HCT116 (cell line): ENCODE data around the gene LYRM4. TPM values are rescaled to one million over a fixed set of nuclear protein-coding genes. Genes with fewer than 3 reads are reported as not detected.

ENCODE experiments used
- ATAC-seq: fragments of 200-7000 bp; cut with Tn5 transposase; 2 replicates; pipeline ENCODE4 v1.9.1; 2020; ENCODE audit warnings: mild to moderate bottlenecking, moderate library complexity
- BruUV-seq: library from RNA; stranded (reverse); fragments of 400-500 nt; replicated peaks from 2 replicates; lab custom pipeline; 2021; lab: Mats Ljungman, UMichigan
- CTCF ChIA-PET: fragments of 300-600 bp; sonication (Branson Sonifier 250); formaldehyde crosslinking; loops from one replicate; lab custom pipeline; 2021; ENCODE audit warnings: antibody characterized with exemption; lab: Charles Lee
- POLR2A ChIA-PET: fragments of 300-600, 350-600 bp; sonication (Branson Sonifier 250); formaldehyde crosslinking; loops from one replicate; lab custom pipeline; 2021; ENCODE audit warnings: antibody characterized with exemption; lab: Charles Lee
- RAD21 ChIA-PET, 2 experiments: fragments of 300-600 bp; sonication (Branson Sonifier 250); formaldehyde crosslinking; loops; one replicate each; lab custom pipeline; 2023; ENCODE audit warnings: low total read pairs in 2 of 2; ENCODE audit not compliant: uncharacterized antibody in 2 of 2, unreplicated experiment in 2 of 2, low non-redundant PET in 1 of 2; lab: Charles Lee
- DNase-seq: peaks from one replicate; pipeline ENCODE4 v3.0.0-alpha.2; 2010; ENCODE audit warnings: low read depth, low spot score
- H2AFZ ChIP-seq: fragments of 200-600 bp; shearing (Covaris generic), sonication (generic); 2 replicates; pipeline ENCODE4 v1.6.1; 2017; ENCODE audit warnings: low read depth, mixed run types, mixed read lengths, antibody characterized with exemption, low read length; ENCODE audit not compliant: poor library complexity, severe bottlenecking
- H3K27ac ChIP-seq: 2 replicates; pipeline ENCODE4 v1.5.1; 2012; ENCODE audit warnings: low read depth, low read length
- H3K27me3 ChIP-seq: fragments of 200-600 bp; sonication (generic); 2 replicates; pipeline ENCODE4 v1.6.1; 2016; ENCODE audit warnings: mixed run types, low read length, mixed read lengths; ENCODE audit not compliant: insufficient read depth
- H3K36me3 ChIP-seq, 2 experiments: fragments of 200-500 bp in 1 of 2; fragments of 200-600 bp in 1 of 2; sonication (Bioruptor generic) in 1 of 2; sonication (generic) in 1 of 2; 2 replicates each; pipeline versions ENCODE4 v1.5.1 to v1.6.1; 2014 to 2016; ENCODE audit warnings: low read length in 2 of 2, inconsistent platforms in 1 of 2, mixed read lengths in 1 of 2, mixed run types in 1 of 2; ENCODE audit not compliant: insufficient read depth in 2 of 2, control insufficient read depth in 1 of 2
- H3K4me1 ChIP-seq, 2 experiments: fragments of 200-600 bp in 1 of 2; sonication (generic) in 1 of 2; 2 replicates each; pipeline versions ENCODE4 v1.5.1 to v1.6.1; 2012 to 2017; ENCODE audit warnings: low read length in 2 of 2, inconsistent platforms in 1 of 2, mild to moderate bottlenecking in 1 of 2, mixed read lengths in 1 of 2, mixed run types in 1 of 2, moderate library complexity in 1 of 2; ENCODE audit not compliant: insufficient read depth in 2 of 2, control insufficient read depth in 1 of 2
- H3K4me2 ChIP-seq: fragments of 200-600 bp; sonication (generic); 2 replicates; pipeline ENCODE4 v1.6.1; 2017; ENCODE audit warnings: mixed run types, low read length, mixed read lengths
- H3K4me3 ChIP-seq, 2 experiments: fragments of 200-600 bp in 1 of 2; sonication (generic) in 1 of 2; replicated peaks in 1 of 2; 2 replicates each; pipeline ENCODE4 v1.5.1; 2011 to 2016; ENCODE audit warnings: low read length in 2 of 2, control low read depth in 1 of 2, low read depth in 1 of 2, mild to moderate bottlenecking in 1 of 2, mixed read lengths in 1 of 2, mixed run types in 1 of 2
- H3K79me2 ChIP-seq: fragments of 200-600 bp; sonication (generic); 2 replicates; pipeline ENCODE4 v1.6.1; 2017; ENCODE audit warnings: mild to moderate bottlenecking, mixed run types, low read length, moderate library complexity, mixed read lengths; ENCODE audit not compliant: insufficient read depth
- H3K9ac ChIP-seq: fragments of 200-600 bp; sonication (generic); 2 replicates; pipeline ENCODE4 v1.6.1; 2016; ENCODE audit warnings: low read length, mixed read lengths
- H3K9me2 ChIP-seq: fragments of 200-600 bp; sonication (generic), shearing (Covaris generic); 2 replicates; pipeline ENCODE4 v1.6.1; 2017; ENCODE audit warnings: mixed run types, mild to moderate bottlenecking, moderate library complexity; ENCODE audit not compliant: insufficient read depth
- H3K9me3 ChIP-seq, 2 experiments: fragments of 200-500 bp in 1 of 2; fragments of 200-600 bp in 1 of 2; sonication (Bioruptor generic) in 1 of 2; sonication (generic) in 1 of 2; 2 replicates each; pipeline ENCODE4 v1.6.1; 2014 to 2017; ENCODE audit warnings: low read length in 2 of 2, mixed read lengths in 2 of 2, inconsistent platforms in 1 of 2, low read depth in 1 of 2, mild to moderate bottlenecking in 1 of 2, mixed run types in 1 of 2, moderate library complexity in 1 of 2; ENCODE audit not compliant: control insufficient read depth in 1 of 2, insufficient read depth in 1 of 2
- H4K20me1 ChIP-seq: fragments of 200-600 bp; sonication (generic), shearing (Covaris generic); 2 replicates; pipeline ENCODE4 v1.6.1; 2017; ENCODE audit warnings: mixed run types, mild to moderate bottlenecking, moderate library complexity; ENCODE audit not compliant: insufficient read depth
- CBX3 ChIP-seq: IDR thresholded peaks from 2 replicates; pipeline ENCODE4 v1.6.1; 2012; ENCODE audit warnings: low read depth
- CEBPB ChIP-seq: IDR thresholded peaks from 2 replicates; pipeline ENCODE4 v1.6.1; 2012; ENCODE audit warnings: low read depth
- CTCF ChIP-seq, 3 experiments: fragments of 200-600 bp in 1 of 3; sonication (generic) in 1 of 3; IDR thresholded peaks in 2 of 3; conservative IDR thresholded peaks in 1 of 3; 2 replicates each; pipeline ENCODE4 v1.5.1; 2012 to 2017; ENCODE audit warnings: low read depth in 2 of 3, low read length in 2 of 3, antibody characterized with exemption in 1 of 3, borderline replicate concordance in 1 of 3, control low read depth in 1 of 3, mild to moderate bottlenecking in 1 of 3, mixed read lengths in 1 of 3, mixed run types in 1 of 3, moderate library complexity in 1 of 3; ENCODE audit not compliant: insufficient read depth in 1 of 3
- EGR1 ChIP-seq: IDR thresholded peaks from 2 replicates; pipeline ENCODE4 v1.6.1; 2012; ENCODE audit warnings: low read depth
- ELF1 ChIP-seq: IDR thresholded peaks from 2 replicates; pipeline ENCODE4 v1.6.1; 2012; ENCODE audit warnings: low read depth, borderline replicate concordance
- POLR2A ChIP-seq: IDR thresholded peaks from 2 replicates; pipeline ENCODE4 v1.7.0; 2011; ENCODE audit warnings: borderline replicate concordance; ENCODE audit not compliant: insufficient read depth, insufficient read length; ENCODE audit errors: extremely low read depth
- POLR2AphosphoS5 ChIP-seq: IDR thresholded peaks from 2 replicates; pipeline ENCODE4 v1.6.1; 2011; ENCODE audit warnings: mild to moderate bottlenecking, low read depth, low read length, moderate library complexity
- RAD21 ChIP-seq: IDR thresholded peaks from 2 replicates; pipeline ENCODE4 v1.6.1; 2012; ENCODE audit warnings: low read depth, mild to moderate bottlenecking
- SRF ChIP-seq: IDR thresholded peaks from 2 replicates; pipeline ENCODE4 v1.6.1; 2012; ENCODE audit warnings: low read depth
- YY1 ChIP-seq: IDR thresholded peaks from 2 replicates; pipeline ENCODE4 v1.6.1; 2011; ENCODE audit warnings: low read length, low read depth, moderate library complexity, mild to moderate bottlenecking; ENCODE audit not compliant: insufficient replicate concordance; ENCODE audit errors: extremely low read depth
- intact Hi-C: fragments of 100-400 bp; cut with micrococcal nuclease; formaldehyde crosslinking; loops from 2 replicates; pipeline ENCODE4 v1.10.0; 2022
- total RNA-seq: library from RNA; stranded (reverse); gene quantifications from one replicate; pipeline ENCODE4 v1.2.1, GENCODE V29; 2021; ENCODE audit not compliant: unreplicated experiment
- TF ChIP-seq, protein P1 (sequence below): IDR thresholded peaks from 2 replicates; pipeline ENCODE4 v1.6.1; 2012; ENCODE audit warnings: low read depth
- TF ChIP-seq, protein P2 (sequence below): IDR thresholded peaks from 2 replicates; pipeline ENCODE4 v1.6.1; 2011; ENCODE audit warnings: mild to moderate bottlenecking, low read length, moderate library complexity; ENCODE audit not compliant: insufficient replicate concordance; ENCODE audit errors: extremely low read depth
- TF ChIP-seq, protein P3 (sequence below): IDR thresholded peaks from 2 replicates; pipeline ENCODE4 v1.6.1; 2012

The LYRM4 gene
- total RNA-seq, 1 experiment from 2014 or later, result 30.1 TPM

- Histone ChIP-seq H3K9me3 (no peaks in the 10 kb centered on the region), H3K9me2 (no peaks in the 10 kb centered on the region), H3K36me3 (no peaks in the 10 kb centered on the region), H3K27ac (no peak overlapping the region), H3K9ac (no peak overlapping the region), H3K4me1 (no peaks in the 10 kb centered on the region), H3K79me2 (peaks cover 4% of the 10 kb centered on the region; the same call in 1 of the 2 replicates), H3K4me2 (no peak overlapping the region), H3K27me3 (no peaks in the 10 kb centered on the region), H3K4me3 (no peak overlapping the region), H2AFZ (no peak overlapping the region), H4K20me1 (no peaks in the 10 kb centered on the region)
- RAD21 ChIA-PET, result no interaction called here
- no TSS peak for BruUV-seq
- TF ChIP-seq EGR1 (no peak), CBX3 (no peak), SRF (no peak), YY1 (no peak), RAD21 (no peak), POLR2A (no peak), CTCF (IDR thresholded peaks at IDR 0.05 in 2 of 3, conservative IDR thresholded peaks at IDR 0.05 in 1 of 3; ENCODE audit: borderline replicate concordance in 1 of 3, insufficient read depth in 1 of 3, low read depth in 2 of 3, low read length in 2 of 3) (no peak), ELF1 (no peak), CEBPB (no peak), POLR2AphosphoS5 (no peak)
- TF ChIP-seq, protein P1, sequence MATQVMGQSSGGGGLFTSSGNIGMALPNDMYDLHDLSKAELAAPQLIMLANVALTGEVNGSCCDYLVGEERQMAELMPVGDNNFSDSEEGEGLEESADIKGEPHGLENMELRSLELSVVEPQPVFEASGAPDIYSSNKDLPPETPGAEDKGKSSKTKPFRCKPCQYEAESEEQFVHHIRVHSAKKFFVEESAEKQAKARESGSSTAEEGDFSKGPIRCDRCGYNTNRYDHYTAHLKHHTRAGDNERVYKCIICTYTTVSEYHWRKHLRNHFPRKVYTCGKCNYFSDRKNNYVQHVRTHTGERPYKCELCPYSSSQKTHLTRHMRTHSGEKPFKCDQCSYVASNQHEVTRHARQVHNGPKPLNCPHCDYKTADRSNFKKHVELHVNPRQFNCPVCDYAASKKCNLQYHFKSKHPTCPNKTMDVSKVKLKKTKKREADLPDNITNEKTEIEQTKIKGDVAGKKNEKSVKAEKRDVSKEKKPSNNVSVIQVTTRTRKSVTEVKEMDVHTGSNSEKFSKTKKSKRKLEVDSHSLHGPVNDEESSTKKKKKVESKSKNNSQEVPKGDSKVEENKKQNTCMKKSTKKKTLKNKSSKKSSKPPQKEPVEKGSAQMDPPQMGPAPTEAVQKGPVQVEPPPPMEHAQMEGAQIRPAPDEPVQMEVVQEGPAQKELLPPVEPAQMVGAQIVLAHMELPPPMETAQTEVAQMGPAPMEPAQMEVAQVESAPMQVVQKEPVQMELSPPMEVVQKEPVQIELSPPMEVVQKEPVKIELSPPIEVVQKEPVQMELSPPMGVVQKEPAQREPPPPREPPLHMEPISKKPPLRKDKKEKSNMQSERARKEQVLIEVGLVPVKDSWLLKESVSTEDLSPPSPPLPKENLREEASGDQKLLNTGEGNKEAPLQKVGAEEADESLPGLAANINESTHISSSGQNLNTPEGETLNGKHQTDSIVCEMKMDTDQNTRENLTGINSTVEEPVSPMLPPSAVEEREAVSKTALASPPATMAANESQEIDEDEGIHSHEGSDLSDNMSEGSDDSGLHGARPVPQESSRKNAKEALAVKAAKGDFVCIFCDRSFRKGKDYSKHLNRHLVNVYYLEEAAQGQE, result no peak
- TF ChIP-seq, protein P2, sequence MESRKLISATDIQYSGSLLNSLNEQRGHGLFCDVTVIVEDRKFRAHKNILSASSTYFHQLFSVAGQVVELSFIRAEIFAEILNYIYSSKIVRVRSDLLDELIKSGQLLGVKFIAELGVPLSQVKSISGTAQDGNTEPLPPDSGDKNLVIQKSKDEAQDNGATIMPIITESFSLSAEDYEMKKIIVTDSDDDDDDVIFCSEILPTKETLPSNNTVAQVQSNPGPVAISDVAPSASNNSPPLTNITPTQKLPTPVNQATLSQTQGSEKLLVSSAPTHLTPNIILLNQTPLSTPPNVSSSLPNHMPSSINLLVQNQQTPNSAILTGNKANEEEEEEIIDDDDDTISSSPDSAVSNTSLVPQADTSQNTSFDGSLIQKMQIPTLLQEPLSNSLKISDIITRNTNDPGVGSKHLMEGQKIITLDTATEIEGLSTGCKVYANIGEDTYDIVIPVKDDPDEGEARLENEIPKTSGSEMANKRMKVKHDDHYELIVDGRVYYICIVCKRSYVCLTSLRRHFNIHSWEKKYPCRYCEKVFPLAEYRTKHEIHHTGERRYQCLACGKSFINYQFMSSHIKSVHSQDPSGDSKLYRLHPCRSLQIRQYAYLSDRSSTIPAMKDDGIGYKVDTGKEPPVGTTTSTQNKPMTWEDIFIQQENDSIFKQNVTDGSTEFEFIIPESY, result no peak
- TF ChIP-seq, protein P3, sequence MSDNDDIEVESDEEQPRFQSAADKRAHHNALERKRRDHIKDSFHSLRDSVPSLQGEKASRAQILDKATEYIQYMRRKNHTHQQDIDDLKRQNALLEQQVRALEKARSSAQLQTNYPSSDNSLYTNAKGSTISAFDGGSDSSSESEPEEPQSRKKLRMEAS, result no peak
- DNase-seq (no peak), ATAC-seq (no peak)
- POLR2A ChIA-PET, result no interaction called here
- CTCF ChIA-PET, result interaction anchor here (1.1 kb wide), 1 partner anchor 183 kb away, joined by 4 read pairs; no protein-coding TSS in a partner anchor
- intact Hi-C loops, result no loop called here
Measured at GRCh38 chr6:5219011-5219691, 41.6 kb downstream of the LYRM4 start.
